Body of pancreas (tissue), 4 donors: ENCODE data around the gene NDUFA11. TPM values are rescaled to one million over a fixed set of nuclear protein-coding genes. Genes with fewer than 3 reads are reported as not detected.

Source experiments
- ATAC-seq: fragments of 150-250 bp; one replicate; pipeline ENCODE4 v1.9.1; 2016
- DNase-seq, 4 donors: peaks; one replicate each; pipeline ENCODE4 v3.0.0-alpha.2; 2019
- H3K27ac ChIP-seq, 4 donors: fragments of 200-600 bp; sonication (generic); 1 replicate in 3 of 4; 2 replicates in 1 of 4; pipeline versions ENCODE4 v1.5.1 to v1.6.1; 2016 to 2019; ENCODE audit warnings: mild to moderate bottlenecking in 1 of 4, mixed read lengths in 1 of 4, moderate library complexity in 1 of 4
- H3K27me3 ChIP-seq, 2 donors: fragments of 200-600 bp; sonication (generic); one replicate each; pipeline ENCODE4 v1.6.0; 2016; ENCODE audit warnings: mild to moderate bottlenecking in 1 of 2
- H3K36me3 ChIP-seq, 2 donors: fragments of 200-600 bp; sonication (generic); replicated peaks in 1 of 2; 2 replicates each; pipeline ENCODE4 v1.5.1; 2016; ENCODE audit warnings: low read depth in 2 of 2; ENCODE audit not compliant: insufficient read depth in 1 of 2
- H3K4me1 ChIP-seq: fragments of 200-600 bp; sonication (generic); one replicate; pipeline ENCODE4 v1.6.0; 2016
- H3K4me3 ChIP-seq, 2 donors: fragments of 200-600 bp; sonication (generic); 1 replicate in 1 of 2; 2 replicates in 1 of 2; pipeline ENCODE4 v1.5.1; 2016 to 2019
- H3K9me3 ChIP-seq, 3 donors: fragments of 200-600 bp; sonication (generic); 1 replicate in 2 of 3; 2 replicates in 1 of 3; pipeline ENCODE4 v1.5.1; 2016
- POLR2A ChIP-seq, 3 donors: fragments of 450-650 bp; IDR thresholded peaks; one replicate each; pipeline ENCODE4 v1.6.1; 2016; ENCODE audit warnings: antibody characterized with exemption in 3 of 3, mild to moderate bottlenecking in 2 of 3
- WGBS, 2 donors: methylation state at CpG; one replicate each; pipeline ENCODE4 v1.1.5; 2017; 5-methylcytosine and 5-hydroxymethylcytosine counted together
- intact Hi-C: fragments of 100-400 bp; cut with DNase I; formaldehyde crosslinking; loops from one replicate; pipeline ENCODE4 v1.15.1; 2023
- total RNA-seq, 2 donors: library from RNA; depleted of rRNA; stranded (reverse); fragments of >200 nt; gene quantifications; one replicate each; pipeline ENCODE4 v1.1.0, GENCODE V29; 2016
- TF ChIP-seq, protein P1 (sequence below), 7 experiments: fragments of 450-650 bp in 4 of 7; fragments of 200-600 bp in 3 of 7; sonication (generic) in 3 of 7; IDR thresholded peaks; one replicate each; pipeline ENCODE4 v1.5.1; 2016 to 2019; ENCODE audit warnings: antibody characterized with exemption in 7 of 7

The NDUFA11 gene
- total RNA-seq, 2 donors from 2014 or later: 31.6 to 79.1 TPM

DNA sequence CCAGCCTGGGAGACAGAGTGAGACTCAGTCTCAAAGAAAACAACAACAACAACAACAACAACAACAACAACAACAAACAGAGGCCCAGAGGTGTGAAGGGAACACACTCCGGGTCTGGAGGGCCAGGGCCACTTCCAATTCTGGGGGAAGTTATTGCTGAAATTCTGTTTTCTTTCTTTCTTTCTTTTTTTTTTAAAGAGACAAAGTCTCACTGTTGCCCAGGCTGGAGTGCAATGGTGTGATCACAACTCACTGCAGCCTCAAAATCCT lies 7.0 kb upstream of the NDUFA11 start:
- H3K27me3 ChIP-seq: no peaks in the 10 kb centered on the region
- DNase-seq: no peak
- 92% methylated on average over 1 of the region's 1 CpG for WGBS, 2 donors
- intact Hi-C loops: no loop called here
- no peak overlapping the region for H3K27ac ChIP-seq
- no peaks in the 10 kb centered on the region for H3K9me3 ChIP-seq
- H3K4me1 ChIP-seq: peaks cover 21% of the 10 kb centered on the region
- H3K4me3 ChIP-seq: no peak overlapping the region
- H3K36me3 ChIP-seq: peaks cover 0 to 2% of the 10 kb centered on the region in 2 donors
- TF ChIP-seq POLR2A (IDR thresholded peaks at IDR 0.05): no peak
- TF ChIP-seq, protein P1, sequence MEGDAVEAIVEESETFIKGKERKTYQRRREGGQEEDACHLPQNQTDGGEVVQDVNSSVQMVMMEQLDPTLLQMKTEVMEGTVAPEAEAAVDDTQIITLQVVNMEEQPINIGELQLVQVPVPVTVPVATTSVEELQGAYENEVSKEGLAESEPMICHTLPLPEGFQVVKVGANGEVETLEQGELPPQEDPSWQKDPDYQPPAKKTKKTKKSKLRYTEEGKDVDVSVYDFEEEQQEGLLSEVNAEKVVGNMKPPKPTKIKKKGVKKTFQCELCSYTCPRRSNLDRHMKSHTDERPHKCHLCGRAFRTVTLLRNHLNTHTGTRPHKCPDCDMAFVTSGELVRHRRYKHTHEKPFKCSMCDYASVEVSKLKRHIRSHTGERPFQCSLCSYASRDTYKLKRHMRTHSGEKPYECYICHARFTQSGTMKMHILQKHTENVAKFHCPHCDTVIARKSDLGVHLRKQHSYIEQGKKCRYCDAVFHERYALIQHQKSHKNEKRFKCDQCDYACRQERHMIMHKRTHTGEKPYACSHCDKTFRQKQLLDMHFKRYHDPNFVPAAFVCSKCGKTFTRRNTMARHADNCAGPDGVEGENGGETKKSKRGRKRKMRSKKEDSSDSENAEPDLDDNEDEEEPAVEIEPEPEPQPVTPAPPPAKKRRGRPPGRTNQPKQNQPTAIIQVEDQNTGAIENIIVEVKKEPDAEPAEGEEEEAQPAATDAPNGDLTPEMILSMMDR (IDR thresholded peaks at IDR 0.05): no peak
- no peak for ATAC-seq

DNA sequence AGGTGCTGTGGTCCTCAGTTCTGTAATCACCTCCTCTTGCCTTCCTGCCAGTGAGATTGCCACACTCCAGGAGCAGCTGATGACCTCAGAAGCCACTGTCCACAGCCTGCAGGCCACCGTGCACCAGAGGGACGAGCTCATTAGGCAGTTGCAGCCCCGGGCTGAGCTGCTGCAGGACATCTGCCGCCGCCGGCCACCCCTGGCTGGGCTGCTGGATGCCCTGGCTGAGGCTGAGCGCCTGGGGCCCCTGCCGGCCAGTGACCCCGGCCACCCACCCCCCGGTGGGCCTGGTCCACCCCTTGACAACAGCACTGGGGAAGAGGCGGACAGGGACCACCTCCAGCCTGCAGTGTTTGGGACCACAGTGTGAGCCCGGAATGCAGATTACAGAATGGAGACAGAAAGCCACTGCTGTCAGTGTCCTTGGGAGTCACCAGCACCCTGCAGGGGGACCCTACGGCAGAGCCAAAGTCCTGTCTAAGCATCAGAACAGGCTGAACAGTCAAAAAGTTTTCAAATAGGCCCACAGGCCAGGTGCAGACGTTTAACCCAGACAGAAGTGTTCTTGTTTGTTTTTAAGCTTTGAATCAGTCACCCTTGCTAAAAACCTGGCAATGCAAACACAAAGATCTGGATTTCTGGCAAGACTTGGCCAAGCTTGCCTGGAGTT lies 5.3 kb upstream of the NDUFA11 start:
- WGBS, 2 donors: 66 to 77% methylated on average over 3 to 14 of the region's 14 CpGs
- no peak overlapping the region for H3K27ac ChIP-seq
- intact Hi-C loops: no loop called here
- H3K36me3 ChIP-seq: peaks cover 0 to 2% of the 10 kb centered on the region in 2 donors
- H3K27me3 ChIP-seq: no peaks in the 10 kb centered on the region
- no peak overlapping the region for H3K4me3 ChIP-seq
- ATAC-seq (no peak), DNase-seq (no peak)
- no peaks in the 10 kb centered on the region for H3K9me3 ChIP-seq
- TF ChIP-seq POLR2A (IDR thresholded peaks at IDR 0.05): no peak
- TF ChIP-seq, protein P1 (IDR thresholded peaks at IDR 0.05): no peak
- H3K4me1 ChIP-seq: peaks cover 17% of the 10 kb centered on the region

DNA sequence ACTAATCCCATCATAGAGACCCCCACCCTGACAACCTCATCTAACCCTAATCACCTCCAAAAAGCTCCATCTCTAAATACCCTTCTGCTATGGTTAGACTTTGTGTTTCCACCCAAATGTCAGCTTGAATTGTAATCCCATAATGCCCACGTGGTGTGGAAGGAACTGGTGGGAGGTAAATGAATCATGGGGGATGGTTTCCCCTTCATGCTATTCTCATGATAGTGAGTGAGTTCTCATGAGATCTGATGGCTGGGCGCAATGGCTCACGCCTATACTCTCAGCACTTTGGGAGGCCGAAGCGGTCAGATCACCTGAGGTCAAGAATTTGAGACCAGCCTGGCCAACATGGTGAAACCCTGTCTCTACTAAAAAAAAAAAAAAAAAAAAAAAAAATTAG lies 3.7 kb upstream of the NDUFA11 start:
- Histone ChIP-seq H3K27me3 (no peaks in the 10 kb centered on the region), H3K36me3 (peaks cover 0 to 2% of the 10 kb centered on the region in 2 donors), H3K27ac (no peak overlapping the region), H3K4me3 (no peak overlapping the region), H3K9me3 (no peaks in the 10 kb centered on the region), H3K4me1 (peaks cover 26% of the 10 kb centered on the region)
- 76 to 79% methylated on average over 4 to 5 of the region's 5 CpGs for WGBS, 2 donors
- ATAC-seq (no peak), DNase-seq (no peak)
- TF ChIP-seq, protein P1 (IDR thresholded peaks at IDR 0.05): no peak
- no peak for TF ChIP-seq POLR2A (IDR thresholded peaks at IDR 0.05)
- intact Hi-C loops: no loop called here

DNA sequence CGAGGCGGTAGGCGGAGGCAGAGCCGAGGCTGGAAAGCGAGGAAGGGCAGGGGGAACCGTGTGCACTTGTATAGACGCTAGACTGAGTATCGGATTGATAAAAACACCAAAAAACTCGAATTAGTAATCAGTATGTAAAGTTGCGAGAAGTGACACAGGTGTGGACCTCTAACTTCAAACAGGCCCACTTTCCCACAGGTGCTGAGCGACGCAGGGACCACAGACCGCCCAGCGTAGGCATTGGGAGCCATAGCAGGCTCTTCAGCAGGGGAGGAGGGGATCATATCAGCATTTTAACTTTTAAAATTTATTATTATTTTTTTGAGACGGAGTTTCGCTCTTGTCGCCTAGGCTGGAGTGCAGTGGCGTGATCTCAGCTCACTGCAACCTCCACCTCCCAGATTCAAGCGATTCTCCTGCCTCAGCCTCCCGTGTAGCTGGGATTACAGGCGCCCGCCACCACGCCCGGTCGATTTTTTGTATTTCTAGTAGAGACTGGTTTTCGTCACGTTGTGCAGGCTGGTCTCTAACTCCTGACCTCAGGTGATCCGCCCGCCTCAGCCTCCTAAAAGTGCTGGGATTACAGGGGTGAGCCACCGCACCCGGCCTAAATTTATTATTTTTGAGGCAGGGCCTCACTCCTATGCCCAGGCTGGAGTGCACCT lies 1.7 kb upstream of the NDUFA11 start:
- Histone ChIP-seq H3K9me3 (no peaks in the 10 kb centered on the region), H3K27me3 (no peaks in the 10 kb centered on the region), H3K27ac (peak overlapping the region; percentile 42 to 92 (median 85)), H3K4me1 (peaks cover 30% of the 10 kb centered on the region), H3K4me3 (peak overlapping the region; percentile 29 to 78), H3K36me3 (no peaks in the 10 kb centered on the region)
- DNase-seq (no peak), ATAC-seq (no peak)
- intact Hi-C loops: no loop called here
- TF ChIP-seq, protein P1 (IDR thresholded peaks at IDR 0.05): no peak
- no peak for TF ChIP-seq POLR2A (IDR thresholded peaks at IDR 0.05)
- WGBS, 2 donors: 37 to 39% methylated on average over 31 of the region's 31 CpGs
